ENCODE measurements around the gene FOXN3.

- TF ChIP-seq GATA2 (IDR thresholded peaks at IDR 0.05; ENCODE audit: insufficient read depth, insufficient read length, low read depth, low read length) (no peak), CTCF (IDR thresholded peaks at IDR 0.05; ENCODE audit: extremely low read depth in 1 of 2, insufficient read depth in 1 of 2, low read depth in 1 of 2, low read length in 2 of 2) (no peak), POLR2A (IDR thresholded peaks at IDR 0.05; ENCODE audit: low read depth, low read length) (no peak), POLR2AphosphoS5 (IDR thresholded peaks at IDR 0.05; ENCODE audit: insufficient read depth, low read depth, low read length) (no peak), FOS (IDR thresholded peaks at IDR 0.05; ENCODE audit: borderline replicate concordance, insufficient read depth, low read length) (no peak), MYC (IDR thresholded peaks at IDR 0.05; ENCODE audit: low read depth, low read length) (no peak)
Measured at GRCh38 chr14:89422181-89422951, 5.3 kb upstream of the FOXN3 start.
